Lower leg skin (tissue), 3 donors: ENCODE results near the gene SLC9A3.

ENCODE experiments used
- POLR2A ChIP-seq, 2 donors: fragments of 450-650 bp; IDR thresholded peaks; one replicate each; pipeline ENCODE4 v1.6.1; 2016 to 2017; ENCODE audit warnings: antibody characterized with exemption in 2 of 2, mild to moderate bottlenecking in 1 of 2, moderate library complexity in 1 of 2
- TF ChIP-seq, protein P1 (sequence below), 3 donors: fragments of 450-650 bp; IDR thresholded peaks; one replicate each; pipeline ENCODE4 v1.5.1; 2016; ENCODE audit warnings: antibody characterized with exemption in 3 of 3, mild to moderate bottlenecking in 3 of 3, moderate library complexity in 2 of 3

DNA sequence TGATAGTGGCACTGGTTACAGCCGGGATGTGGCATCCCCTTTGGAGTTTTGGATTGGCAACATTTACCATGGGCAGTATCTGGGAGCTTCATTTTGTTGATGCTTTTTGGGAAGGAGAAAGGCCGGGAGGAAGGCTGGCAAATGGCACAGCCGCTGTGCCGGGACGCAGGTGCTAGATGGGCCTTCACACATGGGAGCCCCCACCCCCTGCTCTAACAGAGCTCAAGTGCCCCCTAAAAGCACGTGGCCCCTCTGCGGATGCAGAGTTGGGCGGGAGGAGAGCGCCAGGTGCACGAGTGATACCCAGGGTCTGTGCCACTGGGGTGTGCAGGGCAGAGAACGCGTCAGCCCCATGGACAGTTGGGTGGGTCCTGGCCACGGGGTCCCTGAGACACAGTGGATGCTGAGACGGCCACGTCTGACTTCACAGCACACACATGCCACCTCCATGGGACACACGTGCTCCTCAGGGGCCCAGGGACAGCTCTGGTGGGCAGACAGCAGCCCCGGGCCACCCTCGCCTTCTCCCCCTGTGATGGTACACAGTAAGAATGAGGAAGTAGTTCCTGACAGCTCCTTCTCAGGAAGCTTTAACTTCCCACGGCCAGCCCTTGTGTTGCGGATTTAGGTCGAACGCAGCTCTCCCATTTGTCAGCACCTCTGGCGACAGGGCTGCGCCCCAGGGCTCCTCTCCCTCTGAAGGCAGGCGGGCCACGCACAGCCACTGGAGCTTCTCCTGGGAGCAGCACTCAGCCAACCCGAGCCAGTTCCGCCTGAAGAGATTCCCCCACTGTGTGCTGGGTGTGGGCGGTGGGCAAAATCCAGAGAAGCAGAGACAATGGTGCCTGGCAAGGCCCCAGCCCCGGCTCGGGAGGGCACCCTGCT lies 10.8 kb downstream of the SLC9A3 start:
- TF ChIP-seq, protein P1, sequence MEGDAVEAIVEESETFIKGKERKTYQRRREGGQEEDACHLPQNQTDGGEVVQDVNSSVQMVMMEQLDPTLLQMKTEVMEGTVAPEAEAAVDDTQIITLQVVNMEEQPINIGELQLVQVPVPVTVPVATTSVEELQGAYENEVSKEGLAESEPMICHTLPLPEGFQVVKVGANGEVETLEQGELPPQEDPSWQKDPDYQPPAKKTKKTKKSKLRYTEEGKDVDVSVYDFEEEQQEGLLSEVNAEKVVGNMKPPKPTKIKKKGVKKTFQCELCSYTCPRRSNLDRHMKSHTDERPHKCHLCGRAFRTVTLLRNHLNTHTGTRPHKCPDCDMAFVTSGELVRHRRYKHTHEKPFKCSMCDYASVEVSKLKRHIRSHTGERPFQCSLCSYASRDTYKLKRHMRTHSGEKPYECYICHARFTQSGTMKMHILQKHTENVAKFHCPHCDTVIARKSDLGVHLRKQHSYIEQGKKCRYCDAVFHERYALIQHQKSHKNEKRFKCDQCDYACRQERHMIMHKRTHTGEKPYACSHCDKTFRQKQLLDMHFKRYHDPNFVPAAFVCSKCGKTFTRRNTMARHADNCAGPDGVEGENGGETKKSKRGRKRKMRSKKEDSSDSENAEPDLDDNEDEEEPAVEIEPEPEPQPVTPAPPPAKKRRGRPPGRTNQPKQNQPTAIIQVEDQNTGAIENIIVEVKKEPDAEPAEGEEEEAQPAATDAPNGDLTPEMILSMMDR (IDR thresholded peaks at IDR 0.05) = no peak
- TF ChIP-seq POLR2A (IDR thresholded peaks at IDR 0.05) = no peak
